SK-N-SH (cell line): ENCODE measurements around the gene BPIFA3.

Experiments used
- CTCF ChIP-seq: fragments of 200-600 bp; sonication (generic); IDR thresholded peaks from 2 replicates; pipeline ENCODE4 v1.6.1; 2017; ENCODE audit warnings: antibody characterized with exemption, mild to moderate bottlenecking, moderate library complexity
- FOXM1 ChIP-seq: IDR thresholded peaks from 2 replicates; pipeline ENCODE4 v1.4.0; 2012; ENCODE audit warnings: low read depth, mild to moderate bottlenecking
- GABPA ChIP-seq: IDR thresholded peaks from 2 replicates; pipeline ENCODE4 v1.4.0; 2012; ENCODE audit warnings: low read depth, mild to moderate bottlenecking
- GATA2 ChIP-seq: sonication (generic); formaldehyde crosslinking; IDR thresholded peaks from 2 replicates; pipeline ENCODE4 v1.5.0; 2020; ENCODE audit warnings: mild to moderate bottlenecking, missing genetic modification reagents
- IRF3 ChIP-seq: fragments of 150-350 bp; IDR thresholded peaks from 2 replicates; pipeline ENCODE4 v1.6.1; 2016; ENCODE audit warnings: mild to moderate bottlenecking, low read depth, low read length
- NFIC ChIP-seq: IDR thresholded peaks from 2 replicates; pipeline ENCODE4 v1.4.0; 2012; ENCODE audit warnings: borderline replicate concordance
- YY1 ChIP-seq: IDR thresholded peaks from 2 replicates; pipeline ENCODE4 v1.4.0; 2012; ENCODE audit warnings: low read depth, mild to moderate bottlenecking

- TF ChIP-seq CTCF (no peak), YY1 (no peak), FOXM1 (no peak), NFIC (no peak), IRF3 (no peak), GATA2 (CRISPR knock-in tag) (no peak), GABPA (no peak)
Measured at GRCh38 chr20:33267701-33268100, 50.5 kb downstream of the BPIFA3 start.
